A673 (cell line): ENCODE data around the gene SUPT4H1.

ENCODE experiments used
- EZH2 ChIP-seq: fragments of 200-600 bp; sonication (generic); IDR thresholded peaks from 2 replicates; pipeline ENCODE4 v1.6.1; 2017; ENCODE audit warnings: borderline replicate concordance, low read depth, mild to moderate bottlenecking, mixed read lengths, antibody characterized with exemption, low read length; ENCODE audit not compliant: poor library complexity, severe bottlenecking
- TF ChIP-seq, protein P1 (sequence below): fragments of 300-800, 200-600 bp; sonication (generic); conservative IDR thresholded peaks from 2 replicates; pipeline ENCODE4 v1.5.1; 2017; ENCODE audit warnings: low read depth, mild to moderate bottlenecking, antibody characterized with exemption, low read length, moderate library complexity, mixed read lengths

DNA sequence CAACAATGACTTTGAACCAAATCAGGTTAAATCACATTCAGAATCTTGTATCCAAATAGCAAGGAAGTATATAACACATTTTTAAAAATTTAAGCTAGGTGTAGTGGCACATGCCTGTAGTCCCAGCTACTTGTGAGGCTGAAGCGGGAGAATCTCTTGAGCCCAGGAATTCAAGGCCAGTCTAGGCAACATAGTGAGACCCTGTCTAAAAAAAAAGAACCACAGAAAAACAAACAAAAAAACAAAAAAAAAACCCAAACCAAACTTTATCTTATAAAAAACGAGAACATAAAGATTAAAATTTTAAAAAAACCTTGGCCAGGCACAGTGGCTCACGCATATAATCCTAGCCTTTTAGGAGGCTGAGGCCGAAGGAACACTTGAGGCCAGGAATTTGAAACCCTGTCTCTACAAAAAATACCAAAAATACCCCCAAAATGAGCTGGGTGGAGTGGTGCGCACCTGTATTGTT, 11.6 kb downstream of the SUPT4H1 start:
- TF ChIP-seq, protein P1, sequence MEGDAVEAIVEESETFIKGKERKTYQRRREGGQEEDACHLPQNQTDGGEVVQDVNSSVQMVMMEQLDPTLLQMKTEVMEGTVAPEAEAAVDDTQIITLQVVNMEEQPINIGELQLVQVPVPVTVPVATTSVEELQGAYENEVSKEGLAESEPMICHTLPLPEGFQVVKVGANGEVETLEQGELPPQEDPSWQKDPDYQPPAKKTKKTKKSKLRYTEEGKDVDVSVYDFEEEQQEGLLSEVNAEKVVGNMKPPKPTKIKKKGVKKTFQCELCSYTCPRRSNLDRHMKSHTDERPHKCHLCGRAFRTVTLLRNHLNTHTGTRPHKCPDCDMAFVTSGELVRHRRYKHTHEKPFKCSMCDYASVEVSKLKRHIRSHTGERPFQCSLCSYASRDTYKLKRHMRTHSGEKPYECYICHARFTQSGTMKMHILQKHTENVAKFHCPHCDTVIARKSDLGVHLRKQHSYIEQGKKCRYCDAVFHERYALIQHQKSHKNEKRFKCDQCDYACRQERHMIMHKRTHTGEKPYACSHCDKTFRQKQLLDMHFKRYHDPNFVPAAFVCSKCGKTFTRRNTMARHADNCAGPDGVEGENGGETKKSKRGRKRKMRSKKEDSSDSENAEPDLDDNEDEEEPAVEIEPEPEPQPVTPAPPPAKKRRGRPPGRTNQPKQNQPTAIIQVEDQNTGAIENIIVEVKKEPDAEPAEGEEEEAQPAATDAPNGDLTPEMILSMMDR: no peak
- TF ChIP-seq EZH2: no peak
